ENCODE measurements around the gene GMPPA. TPM values are rescaled to one million over a fixed set of nuclear protein-coding genes. Genes with fewer than 3 reads are reported as not detected.

The GMPPA gene
- total RNA-seq, 2 donors from 2014 or later, result 25.1 to 27.2 TPM

- no peaks in the 10 kb centered on the region for H3K9me3 ChIP-seq (ENCODE audit: control insufficient read depth, low read length, poor library complexity, severe bottlenecking)
- Mint-ChIP-seq H3K4me3 (no peak overlapping the region), H3K27me3 (peaks cover 4% of the 10 kb centered on the region), H3K36me3 (ENCODE audit: low read depth) (no peaks in the 10 kb centered on the region), H3K27ac (no peak overlapping the region), H3K4me1 (peaks cover 8% of the 10 kb centered on the region)
- DNase-seq (no peak), ATAC-seq (no peak)
These were observed 37.0 kb upstream of the GMPPA start for GRCh38 chr2:219461669-219462068.

- H3K9me3 ChIP-seq (ENCODE audit: control insufficient read depth, low read length, poor library complexity, severe bottlenecking), result no peaks in the 10 kb centered on the region
- no peak for DNase-seq
- Mint-ChIP-seq H3K4me1 (peaks cover 8% of the 10 kb centered on the region), H3K4me3 (no peak overlapping the region), H3K27ac (no peak overlapping the region), H3K27me3 (peaks cover 4% of the 10 kb centered on the region), H3K36me3 (ENCODE audit: low read depth) (peaks cover 4% of the 10 kb centered on the region)
- no peak for ATAC-seq
These were observed 36.3 kb upstream of the GMPPA start for GRCh38 chr2:219462349-219462748.

- Mint-ChIP-seq H3K4me1 (peaks cover 2% of the 10 kb centered on the region), H3K27ac (peak overlapping the region; percentile 51), H3K36me3 (ENCODE audit: low read depth) (peaks cover 4% of the 10 kb centered on the region), H3K27me3 (no peaks in the 10 kb centered on the region), H3K4me3 (no peak overlapping the region)
- no peaks in the 10 kb centered on the region for H3K9me3 ChIP-seq (ENCODE audit: control insufficient read depth, low read length, poor library complexity, severe bottlenecking)
- DNase-seq (no peak), ATAC-seq (no peak)
These were observed 34.2 kb upstream of the GMPPA start for GRCh38 chr2:219464286-219465032.

- no peak for ATAC-seq
- no peak for DNase-seq
- H3K27me3 Mint-ChIP-seq, result peaks cover 6% of the 10 kb centered on the region
- H3K27ac Mint-ChIP-seq, result no peak overlapping the region
- H3K9me3 ChIP-seq (ENCODE audit: control insufficient read depth, low read length, poor library complexity, severe bottlenecking), result no peaks in the 10 kb centered on the region
- peaks cover 3% of the 10 kb centered on the region for H3K4me1 Mint-ChIP-seq
- no peak overlapping the region for H3K4me3 Mint-ChIP-seq
- peaks cover 4% of the 10 kb centered on the region for H3K36me3 Mint-ChIP-seq (ENCODE audit: low read depth)
These were observed 32.8 kb upstream of the GMPPA start for GRCh38 chr2:219465659-219466561.

GRCh38 chr2:219466816-219467735, 31.6 kb upstream of the GMPPA start:
- H3K27ac Mint-ChIP-seq, result no peak overlapping the region
- ATAC-seq (no peak), DNase-seq (no peak)
- H3K27me3 Mint-ChIP-seq, result peaks cover 14% of the 10 kb centered on the region
- no peak overlapping the region for H3K4me3 Mint-ChIP-seq
- H3K36me3 Mint-ChIP-seq (ENCODE audit: low read depth), result peaks cover 7% of the 10 kb centered on the region
- H3K9me3 ChIP-seq (ENCODE audit: control insufficient read depth, low read length, poor library complexity, severe bottlenecking), result no peaks in the 10 kb centered on the region
- H3K4me1 Mint-ChIP-seq, result peaks cover 7% of the 10 kb centered on the region

- peaks cover 14% of the 10 kb centered on the region for H3K27me3 Mint-ChIP-seq
- H3K27ac Mint-ChIP-seq, result no peak overlapping the region
- H3K36me3 Mint-ChIP-seq (ENCODE audit: low read depth), result peaks cover 7% of the 10 kb centered on the region
- DNase-seq, result no peak
- H3K9me3 ChIP-seq (ENCODE audit: control insufficient read depth, low read length, poor library complexity, severe bottlenecking), result no peaks in the 10 kb centered on the region
- H3K4me1 Mint-ChIP-seq, result peaks cover 7% of the 10 kb centered on the region
- no peak for ATAC-seq
- H3K4me3 Mint-ChIP-seq, result no peak overlapping the region
These were observed 31.0 kb upstream of the GMPPA start for GRCh38 chr2:219467736-219468075.

- no peak overlapping the region for H3K27ac Mint-ChIP-seq
- ATAC-seq (no peak), DNase-seq (no peak)
- peaks cover 14% of the 10 kb centered on the region for H3K27me3 Mint-ChIP-seq
- no peak overlapping the region for H3K4me3 Mint-ChIP-seq
- peaks cover 7% of the 10 kb centered on the region for H3K36me3 Mint-ChIP-seq (ENCODE audit: low read depth)
- H3K9me3 ChIP-seq (ENCODE audit: control insufficient read depth, low read length, poor library complexity, severe bottlenecking), result no peaks in the 10 kb centered on the region
- peaks cover 7% of the 10 kb centered on the region for H3K4me1 Mint-ChIP-seq
These were observed 30.1 kb upstream of the GMPPA start for GRCh38 chr2:219468410-219469185.

GRCh38 chr2:219469186-219469724, 29.4 kb upstream of the GMPPA start:
- peaks cover 14% of the 10 kb centered on the region for H3K27me3 Mint-ChIP-seq
- ATAC-seq (no peak), DNase-seq (no peak)
- H3K4me3 Mint-ChIP-seq, result no peak overlapping the region
- peaks cover 7% of the 10 kb centered on the region for H3K36me3 Mint-ChIP-seq (ENCODE audit: low read depth)
- H3K9me3 ChIP-seq (ENCODE audit: control insufficient read depth, low read length, poor library complexity, severe bottlenecking), result no peaks in the 10 kb centered on the region
- no peak overlapping the region for H3K27ac Mint-ChIP-seq
- H3K4me1 Mint-ChIP-seq, result peaks cover 7% of the 10 kb centered on the region

- ATAC-seq, result no peak
- H3K4me1 Mint-ChIP-seq, result peaks cover 6% of the 10 kb centered on the region
These were observed 28.3 kb upstream of the GMPPA start for GRCh38 chr2:219470429-219470828.

GRCh38 chr2:219471476-219472371, 27.0 kb upstream of the GMPPA start:
- Mint-ChIP-seq H3K27ac (no peak overlapping the region), H3K27me3 (peaks cover 19% of the 10 kb centered on the region), H3K4me1 (peaks cover 11% of the 10 kb centered on the region), H3K4me3 (no peak overlapping the region), H3K36me3 (ENCODE audit: low read depth) (peaks cover 7% of the 10 kb centered on the region)
- DNase-seq (no peak), ATAC-seq (no peak)
- H3K9me3 ChIP-seq (ENCODE audit: control insufficient read depth, low read length, poor library complexity, severe bottlenecking), result no peaks in the 10 kb centered on the region

More at GRCh38 chr2:219470429-219470828, 28.3 kb upstream of the GMPPA start:
- Mint-ChIP-seq H3K36me3 (ENCODE audit: low read depth) (peaks cover 7% of the 10 kb centered on the region), H3K27me3 (peaks cover 14% of the 10 kb centered on the region), H3K4me3 (no peak overlapping the region), H3K27ac (no peak overlapping the region)
- DNase-seq, result no peak
- H3K9me3 ChIP-seq (ENCODE audit: control insufficient read depth, low read length, poor library complexity, severe bottlenecking), result no peaks in the 10 kb centered on the region

- H3K27me3 Mint-ChIP-seq, result peaks cover 19% of the 10 kb centered on the region
- H3K27ac Mint-ChIP-seq, result no peak overlapping the region
- DNase-seq, result no peak
- no peaks in the 10 kb centered on the region for H3K9me3 ChIP-seq (ENCODE audit: control insufficient read depth, low read length, poor library complexity, severe bottlenecking)
- H3K36me3 Mint-ChIP-seq (ENCODE audit: low read depth), result peaks cover 3% of the 10 kb centered on the region
- ATAC-seq, result no peak
- H3K4me1 Mint-ChIP-seq, result peaks cover 11% of the 10 kb centered on the region
- no peak overlapping the region for H3K4me3 Mint-ChIP-seq
These were observed 26.0 kb upstream of the GMPPA start for GRCh38 chr2:219472629-219473187.

Data from T-helper 17 cell (primary cell).